Kidney epithelial cell (primary cell): Measurements from ENCODE around the gene PBXIP1. TPM values are rescaled to one million over a fixed set of nuclear protein-coding genes. Genes with fewer than 3 reads are reported as not detected.

Source experiments
- DNase-seq: peaks from one replicate; pipeline ENCODE4 v3.0.0-alpha.2; 2010; ENCODE audit warnings: low read depth
- H3K27me3 ChIP-seq: 2 replicates; pipeline ENCODE4 v1.6.0; 2011; ENCODE audit warnings: low read length; ENCODE audit not compliant: control insufficient read depth, insufficient read depth
- H3K36me3 ChIP-seq: 2 replicates; pipeline ENCODE4 v1.5.1; 2011; ENCODE audit warnings: low read length; ENCODE audit not compliant: control insufficient read depth, insufficient read depth
- H3K4me3 ChIP-seq: 2 replicates; pipeline ENCODE4 v1.5.1; 2011; ENCODE audit warnings: low read depth, mild to moderate bottlenecking, control low read depth, low read length
- CTCF ChIP-seq: IDR thresholded peaks from 2 replicates; pipeline ENCODE4 v1.5.1; 2011; ENCODE audit warnings: mild to moderate bottlenecking, moderate library complexity, low read length, control low read depth, inconsistent platforms; ENCODE audit not compliant: insufficient read depth, poor library complexity, severe bottlenecking
- total RNA-seq: library from RNA; depleted of rRNA; stranded (reverse); fragments of >200 nt; gene quantifications from 2 replicates; pipeline ENCODE4 v1.2.3, GENCODE V29; 2015

Gene PBXIP1
- total RNA-seq, 1 donor from 2014 or later = 102 TPM

- Histone ChIP-seq H3K4me3 (no peak overlapping the region), H3K36me3 (no peaks in the 10 kb centered on the region), H3K27me3 (no peaks in the 10 kb centered on the region)
- TF ChIP-seq CTCF = no peak
- DNase-seq = no peak
Observed at GRCh38 chr1:154931940-154932487, 23.9 kb downstream of the PBXIP1 start.

GRCh38 chr1:154926201-154926600, 29.7 kb downstream of the PBXIP1 start:
- no peak for TF ChIP-seq CTCF
- Histone ChIP-seq H3K36me3 (no peaks in the 10 kb centered on the region), H3K4me3 (no peak overlapping the region), H3K27me3 (no peaks in the 10 kb centered on the region)
- DNase-seq = no peak

- no peak for DNase-seq
Observed at GRCh38 chr1:154925335-154926170, 30.3 kb downstream of the PBXIP1 start.

GRCh38 chr1:154923695-154924094, 32.2 kb downstream of the PBXIP1 start:
- Histone ChIP-seq H3K4me3 (no peak overlapping the region), H3K36me3 (no peaks in the 10 kb centered on the region), H3K27me3 (no peaks in the 10 kb centered on the region)
- TF ChIP-seq CTCF = no peak
- no peak for DNase-seq

More at GRCh38 chr1:154925335-154926170, 30.3 kb downstream of the PBXIP1 start:
- Histone ChIP-seq H3K27me3 (no peaks in the 10 kb centered on the region), H3K36me3 (no peaks in the 10 kb centered on the region), H3K4me3 (no peak overlapping the region)
- no peak for TF ChIP-seq CTCF

GRCh38 chr1:154913273-154913672, 42.6 kb downstream of the PBXIP1 start:
- H3K4me3 ChIP-seq = no peak overlapping the region
- DNase-seq = no peak
- H3K36me3 ChIP-seq = no peaks in the 10 kb centered on the region
- no peak for TF ChIP-seq CTCF
- H3K27me3 ChIP-seq = peaks cover 4% of the 10 kb centered on the region
